Neural progenitor cell (in vitro differentiated cells): ENCODE measurements around the gene CCDC169. TPM values are rescaled to one million over a fixed set of nuclear protein-coding genes. Genes with fewer than 3 reads are reported as not detected.

Experiments
- DNase-seq: peaks from one replicate; pipeline ENCODE4 v3.0.0-alpha.2; 2016; ENCODE audit warnings: low spot score
- H2AFZ ChIP-seq: fragments of 200-600 bp; sonication (generic); replicated peaks from 2 replicates; pipeline ENCODE4 v1.6.1; 2016; ENCODE audit warnings: antibody characterized with exemption
- H3F3A ChIP-seq: fragments of 200-600 bp; sonication (generic); 2 replicates; pipeline ENCODE4 v1.6.1; 2016; ENCODE audit warnings: antibody characterized with exemption, low read depth
- H3K27ac ChIP-seq: fragments of 200-600 bp; sonication (generic); 2 replicates; pipeline ENCODE4 v1.5.1; 2016; ENCODE audit warnings: mild to moderate bottlenecking
- H3K27me3 ChIP-seq: fragments of 200-600 bp; sonication (generic); 2 replicates; pipeline ENCODE4 v1.6.1; 2016; ENCODE audit warnings: mild to moderate bottlenecking, moderate library complexity
- H3K36me3 ChIP-seq: fragments of 200-600 bp; sonication (generic); 2 replicates; pipeline ENCODE4 v1.5.1; 2016
- H3K4me1 ChIP-seq: fragments of 200-600 bp; sonication (generic); 2 replicates; pipeline ENCODE4 v1.6.1; 2016; ENCODE audit warnings: mixed run types
- H3K4me2 ChIP-seq: fragments of 200-600 bp; sonication (generic); 2 replicates; pipeline ENCODE4 v1.6.1; 2016
- H3K4me3 ChIP-seq: fragments of 200-600 bp; sonication (generic); 2 replicates; pipeline ENCODE4 v1.5.1; 2016
- H3K79me2 ChIP-seq: fragments of 200-600 bp; sonication (generic); 2 replicates; pipeline ENCODE4 v1.6.1; 2016; ENCODE audit warnings: low read depth
- H3K9ac ChIP-seq: fragments of 200-600 bp; sonication (generic); 2 replicates; pipeline ENCODE4 v1.6.1; 2016
- H3K9me3 ChIP-seq: fragments of 200-600 bp; sonication (generic); 2 replicates; pipeline ENCODE4 v1.5.1; 2016; ENCODE audit warnings: low read depth
- H4K20me1 ChIP-seq: fragments of 200-600 bp; sonication (generic); 2 replicates; pipeline ENCODE4 v1.6.1; 2016; ENCODE audit warnings: low read depth
- H3K27ac Mint-ChIP-seq: 3 replicates; pipeline ENCODE4 v1.8.0; 2021; ENCODE audit warnings: mixed read lengths
- H3K27me3 Mint-ChIP-seq: 2 replicates; pipeline ENCODE4 v1.8.0; 2022; ENCODE audit warnings: low read depth, mild to moderate bottlenecking, inconsistent platforms, moderate library complexity, mixed read lengths; ENCODE audit not compliant: insufficient read depth
- H3K36me3 Mint-ChIP-seq: 3 replicates; pipeline ENCODE4 v1.8.0; 2021; ENCODE audit warnings: mixed read lengths
- H3K4me1 Mint-ChIP-seq: 3 replicates; pipeline ENCODE4 v1.8.0; 2021; ENCODE audit warnings: mixed read lengths
- H3K4me3 Mint-ChIP-seq: 3 replicates; pipeline ENCODE4 v1.8.0; 2021; ENCODE audit warnings: mild to moderate bottlenecking, moderate library complexity, mixed read lengths
- H3K9me3 Mint-ChIP-seq: 3 replicates; pipeline ENCODE4 v1.8.0; 2020; ENCODE audit warnings: mixed read lengths
- CTCF ChIP-seq: fragments of 200-600 bp; sonication (generic); IDR thresholded peaks from 2 replicates; pipeline ENCODE4 v1.5.1; 2017; ENCODE audit warnings: antibody characterized with exemption, mild to moderate bottlenecking
- EZH2 ChIP-seq: fragments of 200-600 bp; sonication (generic); IDR thresholded peaks from 2 replicates; pipeline ENCODE4 v1.6.1; 2017; ENCODE audit warnings: antibody characterized with exemption, mild to moderate bottlenecking, moderate library complexity
- EZH2phosphoT487 ChIP-seq: fragments of 200-600 bp; sonication (generic); IDR thresholded peaks from 2 replicates; pipeline ENCODE4 v1.6.1; 2017; ENCODE audit warnings: antibody characterized with exemption
- small RNA-seq: library from RNA; depleted of rRNA; stranded (forward); fragments of <200 nt; gene quantifications from one replicate; pipeline ENCODE3, GENCODE V24; 2015
- total RNA-seq: library from RNA; depleted of rRNA; stranded (reverse); fragments of >200 nt; gene quantifications from 2 replicates; pipeline ENCODE4 v1.2.3, GENCODE V29; 2015; ENCODE audit warnings: low replicate concordance

The CCDC169 gene
- total RNA-seq, 1 donor from 2014 or later: 6.3 TPM

- H3F3A ChIP-seq: no peaks in the 10 kb centered on the region
- H4K20me1 ChIP-seq: no peaks in the 10 kb centered on the region
- Mint-ChIP-seq H3K4me3 (no peak overlapping the region), H3K27ac (no peak overlapping the region), H3K9me3 (peaks cover 3% of the 10 kb centered on the region), H3K27me3 (no peaks in the 10 kb centered on the region), H3K4me1 (peaks cover 7% of the 10 kb centered on the region), H3K36me3 (no peaks in the 10 kb centered on the region)
- H3K79me2 ChIP-seq: no peaks in the 10 kb centered on the region
- H3K27ac ChIP-seq: no peak overlapping the region
- H3K4me3 ChIP-seq: no peak overlapping the region
- no peaks in the 10 kb centered on the region for H3K36me3 ChIP-seq
- no peak for TF ChIP-seq EZH2
- TF ChIP-seq CTCF: no peak
- TF ChIP-seq EZH2phosphoT487: no peak
- H3K27me3 ChIP-seq: no peaks in the 10 kb centered on the region
- peaks cover 16% of the 10 kb centered on the region for H3K4me1 ChIP-seq
- no peak overlapping the region for H3K4me2 ChIP-seq
- no peak for DNase-seq
- no peak overlapping the region for H2AFZ ChIP-seq
- no peaks in the 10 kb centered on the region for H3K9me3 ChIP-seq
- no peak overlapping the region for H3K9ac ChIP-seq
These were observed 106.8 kb downstream of the CCDC169 start for GRCh38 chr13:36190771-36191170.

GRCh38 chr13:36188441-36188840, 109.2 kb downstream of the CCDC169 start:
- H3K79me2 ChIP-seq: no peaks in the 10 kb centered on the region
- Mint-ChIP-seq H3K9me3 (peaks cover 3% of the 10 kb centered on the region), H3K4me3 (no peak overlapping the region), H3K27ac (no peak overlapping the region), H3K27me3 (no peaks in the 10 kb centered on the region), H3K4me1 (peaks cover 11% of the 10 kb centered on the region), H3K36me3 (no peaks in the 10 kb centered on the region)
- no peak overlapping the region for H3K4me2 ChIP-seq
- peaks cover 12% of the 10 kb centered on the region for H3K4me1 ChIP-seq
- H2AFZ ChIP-seq: no peak overlapping the region
- no peak overlapping the region for H3K4me3 ChIP-seq
- DNase-seq: no peak
- no peak overlapping the region for H3K27ac ChIP-seq
- H3F3A ChIP-seq: no peaks in the 10 kb centered on the region
- no peaks in the 10 kb centered on the region for H3K36me3 ChIP-seq
- no peak overlapping the region for H3K9ac ChIP-seq
- no peak for TF ChIP-seq EZH2
- TF ChIP-seq EZH2phosphoT487: no peak
- no peak for TF ChIP-seq CTCF
- H3K9me3 ChIP-seq: no peaks in the 10 kb centered on the region
- no peaks in the 10 kb centered on the region for H4K20me1 ChIP-seq
- no peaks in the 10 kb centered on the region for H3K27me3 ChIP-seq

GRCh38 chr13:36183901-36184300, 113.7 kb downstream of the CCDC169 start:
- no peak for DNase-seq
- Mint-ChIP-seq H3K36me3 (no peaks in the 10 kb centered on the region), H3K27me3 (peaks cover 4% of the 10 kb centered on the region), H3K4me3 (no peak overlapping the region), H3K27ac (no peak overlapping the region), H3K4me1 (peaks cover 4% of the 10 kb centered on the region), H3K9me3 (peaks cover 3% of the 10 kb centered on the region)
- Histone ChIP-seq H3K4me3 (no peak overlapping the region), H3K4me2 (no peak overlapping the region), H3K27ac (no peak overlapping the region), H3K9ac (no peak overlapping the region), H3F3A (no peaks in the 10 kb centered on the region), H3K9me3 (no peaks in the 10 kb centered on the region), H3K79me2 (no peaks in the 10 kb centered on the region), H4K20me1 (no peaks in the 10 kb centered on the region), H3K36me3 (no peaks in the 10 kb centered on the region), H2AFZ (no peak overlapping the region), H3K4me1 (peaks cover 5% of the 10 kb centered on the region), H3K27me3 (no peaks in the 10 kb centered on the region)
- no peak for TF ChIP-seq EZH2phosphoT487
- no peak for TF ChIP-seq CTCF
- TF ChIP-seq EZH2: no peak

Small RNA genes lying within 50 kb of the gene (small RNA-seq; reads per million reads assigned to genes)
- not detected for gene RNU6-71P

Other genes with a start within 250 kb of the CCDC169 start
- 5.3 and 6.4 TPM in 2 replicates for gene DCLK1, start 166.4 kb downstream of the CCDC169 start, total RNA-seq
- gene SOHLH2, start 83.3 kb downstream of the CCDC169 start, total RNA-seq: 1.1 and 1.4 TPM in 2 replicates
- gene SPART, start 48.6 kb upstream of the CCDC169 start, total RNA-seq: 48.1 and 70.9 TPM in 2 replicates
- gene CCNA1, start 134.7 kb upstream of the CCDC169 start, total RNA-seq: 0.37 TPM in 2 replicates